Mucosa of descending colon (tissue), 3 donors: ENCODE data around the gene PARD3B. TPM values are rescaled to one million over a fixed set of nuclear protein-coding genes. Genes with fewer than 3 reads are reported as not detected.

ENCODE experiments used
- ATAC-seq: fragments of 200-7000 bp; cut with Tn5 transposase; one replicate; pipeline ENCODE4 v1.9.1; 2020; ENCODE audit warnings: mild to moderate bottlenecking, moderate library complexity
- DNase-seq, 3 donors: peaks; one replicate each; pipeline ENCODE4 v3.0.0-alpha.2; 2020
- H3K36me3 ChIP-seq: fragments of 200-600 bp; one replicate; pipeline ENCODE4 v1.8.0; 2021; ENCODE audit warnings: low read depth, mild to moderate bottlenecking
- H3K4me1 ChIP-seq: fragments of 200-600 bp; one replicate; pipeline ENCODE4 v1.8.0; 2021; ENCODE audit warnings: low read depth, mild to moderate bottlenecking
- H3K4me3 ChIP-seq: fragments of 200-600 bp; one replicate; pipeline ENCODE4 v1.8.0; 2021; ENCODE audit warnings: mild to moderate bottlenecking
- H3K9me3 ChIP-seq: fragments of 200-600 bp; one replicate; pipeline ENCODE4 v1.8.0; 2021; ENCODE audit warnings: mild to moderate bottlenecking
- CTCF ChIP-seq: fragments of 200-600 bp; IDR thresholded peaks from one replicate; pipeline ENCODE4 v1.8.0; 2022; ENCODE audit warnings: antibody characterized with exemption, mild to moderate bottlenecking
- intact Hi-C, 2 donors: fragments of 100-400 bp; cut with DNase I in 1 of 2; cut with micrococcal nuclease in 1 of 2; formaldehyde crosslinking; loops; one replicate each; pipeline versions ENCODE4 v1.11.0 to v1.11.1; 2022; cut with DNase I, micrococcal nuclease
- total RNA-seq, 3 donors: library from RNA; stranded (reverse); fragmentation: NEBNext Ultra II Directional in 2 of 3; extraction: Animal tissue kit (Norgen Biotek cat#: 25700) in 2 of 3; gene quantifications; one replicate each; pipeline versions ENCODE4 v1.2.1 to v1.2.4, GENCODE V29; 2021 to 2023
- donor health status: DM: no; HTN: no; CAD: no; lungs with moderate emphysema.
- donor health status: DM: no; HTN: no; CAD: no.
- donor health status: DM: no; HTN: yes; CAD: no.

The PARD3B gene
- total RNA-seq, 3 donors from 2014 or later: 21.1 to 56.8 (median 44.0) TPM

GRCh38 chr2:204581946-204582345 is 36.7 kb downstream of the PARD3B start:
- Histone ChIP-seq H3K4me3 (no peak overlapping the region), H3K9me3 (no peaks in the 10 kb centered on the region), H3K4me1 (no peaks in the 10 kb centered on the region), H3K36me3 (no peaks in the 10 kb centered on the region)
- DNase-seq (no peak), ATAC-seq (no peak)
- intact Hi-C loops: no loop called here
- no peak for TF ChIP-seq CTCF

- Histone ChIP-seq H3K4me3 (no peak overlapping the region), H3K4me1 (no peaks in the 10 kb centered on the region), H3K9me3 (no peaks in the 10 kb centered on the region), H3K36me3 (no peaks in the 10 kb centered on the region)
- TF ChIP-seq CTCF: no peak
- no peak for DNase-seq
- intact Hi-C loops: no loop called here
- no peak for ATAC-seq
These were observed 38.5 kb downstream of the PARD3B start for GRCh38 chr2:204583773-204584172.

GRCh38 chr2:204585930-204586329 is 40.7 kb downstream of the PARD3B start:
- TF ChIP-seq CTCF: no peak
- H3K9me3 ChIP-seq: peaks cover 8% of the 10 kb centered on the region
- H3K4me3 ChIP-seq: no peak overlapping the region
- DNase-seq (no peak), ATAC-seq (no peak)
- H3K4me1 ChIP-seq: no peaks in the 10 kb centered on the region
- intact Hi-C loops: no loop called here
- H3K36me3 ChIP-seq: no peaks in the 10 kb centered on the region

GRCh38 chr2:204586444-204587180 is 41.3 kb downstream of the PARD3B start:
- DNase-seq (no peak), ATAC-seq (no peak)
- no peaks in the 10 kb centered on the region for H3K36me3 ChIP-seq
- TF ChIP-seq CTCF: no peak
- H3K4me3 ChIP-seq: no peak overlapping the region
- intact Hi-C loops: no loop called here
- no peaks in the 10 kb centered on the region for H3K4me1 ChIP-seq
- peaks cover 8% of the 10 kb centered on the region for H3K9me3 ChIP-seq

GRCh38 chr2:204590063-204590462 is 44.8 kb downstream of the PARD3B start:
- H3K36me3 ChIP-seq: no peaks in the 10 kb centered on the region
- no peak for TF ChIP-seq CTCF
- no peak for ATAC-seq
- H3K4me3 ChIP-seq: no peak overlapping the region
- H3K9me3 ChIP-seq: peaks cover 8% of the 10 kb centered on the region
- H3K4me1 ChIP-seq: no peaks in the 10 kb centered on the region
- no peak for DNase-seq
- intact Hi-C loops: no loop called here
